Germinal center (tissue), 1 donor: ENCODE measurements around the gene ZSCAN2.

Experiments used
- DNase-seq: peaks from one replicate; pipeline ENCODE4 v3.0.0; 2012; ENCODE audit warnings: mixed read lengths, low spot score

The ZSCAN2 gene

GRCh38 chr15:84671211-84671610, 70.4 kb downstream of the ZSCAN2 start:
- no peak for DNase-seq
